ENCODE measurements around the gene PLAAT2.
"Not testable (repeated sequence)": the region's sequence is repeated elsewhere in the genome, so short reads cannot be mapped to it uniquely, and the experiment has no call there.

The PLAAT2 gene

DNA sequence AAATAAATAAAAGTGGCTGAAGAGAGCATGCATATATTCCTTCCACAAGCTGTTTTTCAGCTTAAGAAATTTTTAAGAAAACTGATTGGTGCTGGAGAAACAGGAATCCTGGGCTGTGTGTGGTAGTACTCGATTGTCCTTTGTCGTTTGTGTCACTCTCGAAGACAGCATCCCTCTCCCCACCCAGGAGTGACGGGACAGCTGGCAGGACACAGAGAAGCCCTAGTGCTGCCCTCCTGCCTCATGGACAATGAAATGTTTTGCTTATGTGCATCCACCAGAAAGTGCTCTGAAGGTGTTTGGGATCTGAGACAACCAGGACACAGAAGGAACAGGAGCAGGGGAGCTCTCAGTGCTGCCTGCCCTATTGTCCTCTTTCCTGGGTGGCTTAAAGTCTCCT, 13.8 kb downstream of the PLAAT2 start:
- no peak for DNase-seq (ENCODE audit: low read depth)

DNA sequence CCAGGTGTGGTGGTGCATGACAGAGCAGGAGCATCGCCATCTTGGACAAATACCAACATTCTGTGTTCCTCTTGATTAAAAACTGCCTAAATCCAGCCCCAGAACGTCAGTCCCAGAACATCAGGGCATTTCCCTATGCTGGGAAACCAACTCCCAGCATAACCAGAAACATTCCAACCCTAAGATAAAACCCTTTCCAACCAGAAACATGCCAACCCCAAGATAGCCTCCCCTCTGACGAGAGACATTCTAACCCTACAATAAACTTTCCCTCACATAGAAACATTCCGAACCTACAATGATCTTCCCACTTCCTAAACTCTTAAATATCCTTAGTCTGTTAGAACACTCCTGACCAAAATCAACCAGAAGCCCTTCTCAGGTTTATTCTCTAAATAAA, 15.0 kb downstream of the PLAAT2 start:
- no peak for DNase-seq (ENCODE audit: low read depth)

DNA sequence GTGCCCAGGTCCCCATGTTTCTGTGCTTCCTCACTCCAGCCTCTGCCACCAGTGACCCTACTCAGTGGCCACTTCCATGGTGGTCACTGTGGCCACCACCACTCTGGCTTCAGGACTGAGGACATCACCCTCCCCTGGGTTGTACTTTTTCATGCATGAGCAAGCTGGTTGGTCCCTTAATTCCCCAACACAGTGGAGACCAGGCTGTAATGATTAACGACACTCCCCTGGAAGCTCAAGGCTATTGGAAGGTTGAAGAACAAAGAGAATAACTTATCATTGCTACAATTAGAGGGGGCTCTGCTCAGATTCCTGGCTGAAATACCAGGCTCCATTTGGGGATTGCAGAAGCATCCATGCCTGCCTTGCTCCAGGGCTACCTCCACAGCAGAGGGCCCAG, 16.1 kb downstream of the PLAAT2 start:
- no peak for DNase-seq (ENCODE audit: low read depth)

DNA sequence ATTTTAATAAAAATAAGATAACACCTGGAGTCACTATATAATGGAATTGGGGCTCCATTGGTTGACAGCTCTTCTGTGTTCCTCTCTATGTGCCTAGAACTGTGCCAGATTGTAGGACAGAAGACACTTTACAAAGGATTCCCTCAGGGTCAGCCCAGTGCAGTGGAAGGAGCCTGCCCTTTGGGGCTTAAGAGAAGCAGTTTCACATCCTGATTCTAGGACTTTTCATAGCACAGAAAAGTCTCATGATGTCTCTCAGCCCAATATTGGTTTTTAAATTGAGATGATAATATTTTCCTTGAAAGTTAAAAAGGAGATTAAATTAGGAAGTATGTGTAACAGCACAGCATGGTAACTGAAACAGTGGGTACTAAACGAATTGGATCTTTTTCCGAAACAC, 19.5 kb downstream of the PLAAT2 start:
- no peak for DNase-seq (ENCODE audit: low read depth)

DNA sequence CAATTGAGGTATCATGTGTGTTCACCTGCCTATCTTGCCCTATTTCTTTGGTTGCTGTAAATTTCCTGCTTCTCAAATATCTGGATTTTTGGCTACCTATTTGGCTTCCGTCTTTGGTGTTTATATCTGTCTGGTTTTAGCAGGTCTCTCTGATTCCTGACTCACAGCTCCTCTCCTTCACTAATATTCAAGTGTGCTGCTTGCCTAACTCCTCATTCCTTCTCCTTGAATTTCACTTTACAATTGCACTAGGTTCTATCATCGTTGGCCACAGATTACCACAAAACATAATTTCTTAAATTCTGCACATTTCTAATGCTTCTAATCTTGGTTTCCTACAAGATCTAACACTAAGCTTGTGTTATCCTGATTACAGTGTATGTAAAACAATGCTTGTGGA, 20.7 kb downstream of the PLAAT2 start:
- not testable (repeated sequence) for DNase-seq (ENCODE audit: low read depth)

DNA sequence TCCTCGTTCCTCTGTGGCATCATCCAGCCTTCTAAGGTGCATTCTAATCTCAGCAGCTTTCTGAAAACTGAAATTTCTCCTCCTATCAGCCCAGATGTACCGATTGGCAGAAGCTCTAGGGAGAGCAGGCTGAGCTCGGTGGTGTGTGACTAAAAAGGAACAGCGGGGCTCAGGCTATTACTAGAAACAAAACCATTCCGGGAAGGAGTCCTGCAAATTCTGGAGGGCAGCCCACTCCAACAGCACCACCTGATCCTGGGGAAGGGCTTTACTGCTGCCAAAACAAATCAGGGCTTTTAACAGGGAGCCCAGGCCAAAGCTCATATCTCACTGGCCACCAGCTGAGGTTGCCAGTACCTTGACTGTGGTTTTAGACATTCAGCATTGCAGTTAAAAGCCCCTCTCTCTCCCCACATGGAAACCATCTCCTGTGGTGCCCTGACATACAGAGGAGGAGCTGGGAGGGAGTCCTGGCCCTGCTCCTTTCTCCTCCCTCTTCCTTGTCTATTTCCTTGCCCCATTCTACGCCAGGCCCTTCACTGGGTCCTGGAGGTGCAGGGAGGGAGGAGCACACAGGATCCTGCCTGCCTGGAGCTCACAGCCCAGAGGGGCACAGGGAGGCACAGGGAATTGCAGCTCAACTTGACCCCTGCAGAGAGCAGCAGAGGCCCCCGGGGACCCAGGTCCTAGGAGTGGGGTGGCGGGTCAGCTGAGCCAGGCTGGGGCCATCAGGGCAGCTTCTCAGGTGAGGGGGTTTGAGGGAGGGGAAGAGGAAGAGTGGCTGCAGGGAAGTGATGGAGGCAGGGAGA, 25.7 kb downstream of the PLAAT2 start:
- DNase-seq (ENCODE audit: low read depth) = no peak

DNA sequence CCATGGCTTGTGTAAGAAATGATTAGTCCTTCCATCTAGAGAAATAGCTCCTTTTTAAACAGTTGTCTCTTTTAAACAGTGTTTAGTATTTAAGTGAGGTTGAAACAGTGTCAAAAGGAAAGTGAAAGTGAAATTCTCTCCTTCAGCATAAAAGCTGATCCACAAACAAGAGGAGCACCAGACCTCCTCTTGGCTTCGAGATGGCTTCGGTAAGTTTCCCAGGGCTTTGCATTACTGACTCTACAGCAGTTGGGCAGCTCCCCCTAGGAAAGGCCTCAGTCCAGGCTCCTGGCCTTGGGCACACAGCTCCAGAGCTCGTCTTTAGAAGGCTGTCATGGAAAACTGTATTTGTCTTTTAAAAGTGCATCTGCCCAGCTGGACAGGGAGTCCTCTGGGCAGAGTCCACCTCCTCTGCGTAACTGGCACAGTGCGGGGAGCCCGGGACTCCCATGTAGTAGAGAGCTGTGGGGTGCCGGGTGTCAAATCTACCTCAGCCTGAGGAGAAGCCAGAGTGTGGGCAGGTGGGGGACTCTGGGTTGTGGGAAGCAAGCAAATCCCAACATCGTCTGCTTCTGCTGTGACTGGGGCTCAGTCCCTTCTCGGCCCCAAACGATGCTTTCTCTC, 26.4 kb downstream of the PLAAT2 start, which contains the start of gene PLAAT4:
PLAAT4 (plus strand) TSS at position 140 of the 624 bp plus-strand sequence; CDS start at position 201, 61 bp downstream.
- DNase-seq (ENCODE audit: low read depth) = peak; percentile 23

DNA sequence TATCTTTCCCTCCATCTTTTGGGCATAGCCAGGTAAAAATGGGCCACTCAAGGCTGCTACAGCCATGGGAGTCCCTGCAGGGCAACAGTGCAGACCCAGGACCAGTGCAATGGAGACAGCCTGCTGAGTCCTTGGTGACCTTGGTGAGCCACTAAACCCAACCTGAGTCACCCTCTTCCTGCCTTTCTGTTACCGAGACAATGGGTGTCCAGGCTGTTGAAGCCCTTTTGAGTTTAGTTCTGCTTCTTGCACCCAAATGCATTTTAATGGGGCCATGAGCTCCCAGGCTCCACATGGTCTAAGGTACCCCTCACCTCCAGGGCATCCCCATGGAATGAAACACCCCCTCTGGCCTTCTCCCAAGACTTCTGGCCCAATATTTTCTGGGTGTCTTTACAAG, 27.4 kb downstream of the PLAAT2 start:
- no peak for DNase-seq (ENCODE audit: low read depth)

DNA sequence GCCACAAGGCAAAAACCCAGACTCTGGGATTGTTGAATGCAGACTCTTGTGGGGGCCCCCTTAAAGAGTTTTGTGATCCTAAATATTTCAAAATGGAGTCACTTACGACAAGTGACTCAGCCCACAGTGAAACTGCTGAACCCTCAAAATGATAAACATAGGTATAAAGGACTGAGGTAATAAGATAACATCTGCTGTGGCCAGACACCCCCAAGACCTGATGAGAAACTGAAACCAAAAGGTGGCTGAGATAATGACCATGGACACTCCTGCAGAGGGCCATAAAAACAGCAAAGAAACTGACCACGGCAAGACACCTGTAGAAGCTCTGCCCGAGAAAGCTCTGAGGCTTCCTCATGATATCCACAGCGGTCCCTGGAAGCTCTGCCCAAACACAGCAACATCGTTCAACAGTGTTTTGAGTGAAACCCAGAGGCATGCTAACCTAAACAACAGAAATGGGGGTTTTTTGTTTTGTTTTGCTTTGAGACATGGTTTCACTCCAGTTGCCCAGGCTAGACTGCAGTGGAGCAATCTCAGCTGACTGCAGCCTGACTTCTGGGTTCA, 28.2 kb downstream of the PLAAT2 start:
- no peak for DNase-seq (ENCODE audit: low read depth)

DNA sequence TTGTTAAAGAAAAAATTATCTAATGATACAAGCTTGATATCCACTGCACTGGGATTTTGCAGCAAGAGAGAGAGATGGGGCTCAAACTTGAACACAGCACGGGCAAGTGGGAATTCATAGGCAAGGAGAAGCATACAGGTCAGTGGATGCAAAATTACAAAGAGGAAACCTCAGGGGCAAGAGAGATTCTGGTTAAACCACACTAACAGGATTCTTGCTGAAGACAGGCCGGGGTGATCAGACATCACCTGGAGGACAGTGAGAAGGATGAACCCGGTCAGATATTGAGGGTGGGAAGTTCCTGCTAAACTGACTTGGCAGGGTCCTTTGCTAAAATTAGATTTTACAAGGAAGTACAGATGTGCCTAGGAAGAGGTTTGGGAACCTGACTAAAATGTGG, 29.1 kb downstream of the PLAAT2 start:
- no peak for DNase-seq (ENCODE audit: low read depth)

DNA sequence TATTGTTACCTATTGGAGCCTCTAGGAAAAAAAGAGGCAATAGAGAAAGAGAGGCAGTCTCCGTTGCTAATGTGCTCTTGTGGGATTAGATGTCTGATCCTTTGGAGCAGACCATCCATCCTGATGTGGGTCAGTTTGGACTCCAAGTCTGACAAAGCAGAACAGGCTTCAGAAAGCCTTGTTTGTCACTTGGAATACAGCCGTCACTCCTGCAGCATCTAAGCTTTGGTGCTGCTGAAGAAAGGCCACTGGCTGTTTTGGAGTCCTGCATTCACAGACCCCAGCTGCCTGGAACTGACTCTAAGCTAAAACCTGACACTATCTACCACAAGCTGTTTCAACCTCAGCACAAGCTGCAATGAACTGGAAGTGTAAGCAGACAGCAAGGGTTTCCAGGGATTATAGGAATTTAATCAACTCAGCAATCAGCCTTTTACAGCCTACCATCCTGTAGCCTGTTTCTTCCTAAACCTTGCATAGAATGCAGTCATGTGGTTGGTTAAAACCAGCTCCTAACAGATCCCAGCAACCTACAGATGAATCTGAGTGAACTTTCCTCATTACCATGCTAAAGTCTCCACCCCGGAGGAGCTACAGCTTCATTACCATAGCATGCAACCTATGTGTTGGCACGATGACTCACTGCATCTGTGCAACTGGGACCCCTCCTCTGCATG, 30.2 kb downstream of the PLAAT2 start:
- no peak for DNase-seq (ENCODE audit: low read depth)

DNA sequence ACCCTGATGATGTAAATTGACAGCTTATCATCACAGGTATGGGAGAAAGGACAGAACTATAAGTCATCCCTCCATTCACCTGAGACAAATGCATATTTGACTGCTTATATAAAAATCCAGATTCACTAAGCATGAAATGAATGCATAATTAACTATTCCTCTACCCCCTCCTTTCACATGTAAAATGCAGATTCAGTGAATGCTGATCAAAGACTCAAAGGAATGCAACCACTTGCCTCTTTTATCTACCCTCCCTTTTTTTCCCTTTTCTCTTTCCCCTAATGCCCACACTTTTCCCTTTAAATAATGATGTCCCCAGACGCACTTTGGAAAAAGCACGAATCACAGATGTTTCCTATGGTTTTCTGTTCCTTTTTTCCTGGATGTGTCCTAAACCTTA, 31.1 kb downstream of the PLAAT2 start:
- no peak for DNase-seq (ENCODE audit: low read depth)

DNA sequence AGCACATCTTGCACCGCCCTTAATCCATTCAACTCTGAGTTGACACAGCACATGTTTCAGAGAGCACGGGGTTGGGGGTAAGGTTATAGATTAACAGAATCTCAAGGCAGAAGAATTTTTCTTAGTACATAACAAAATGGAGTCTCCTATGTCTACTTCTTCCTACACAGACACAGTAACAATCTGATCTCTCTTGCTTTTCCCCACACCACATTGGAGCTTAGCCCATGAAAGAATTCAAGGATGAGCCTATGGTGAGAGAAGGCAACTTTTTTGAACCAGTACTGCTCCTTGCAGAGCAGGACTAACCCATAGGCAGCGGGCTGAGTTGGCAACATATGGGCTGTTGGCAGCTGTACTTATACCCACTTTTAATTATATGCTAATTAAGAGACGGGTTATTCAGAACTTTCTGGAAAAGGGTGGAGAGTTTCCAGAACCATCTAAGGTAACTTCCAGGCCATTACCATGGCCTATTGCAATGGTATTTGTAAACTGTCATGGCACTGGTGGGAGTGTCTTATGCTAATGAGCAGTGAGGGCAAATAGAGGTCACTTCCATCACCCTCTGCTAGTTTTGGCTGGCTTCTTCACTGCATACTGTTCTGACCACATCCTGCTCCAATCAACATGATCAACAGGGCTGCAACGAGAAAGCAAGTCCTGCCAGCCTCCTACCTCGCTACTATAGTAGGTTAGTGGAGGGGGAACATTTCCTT, 31.9 kb downstream of the PLAAT2 start:
- DNase-seq (ENCODE audit: low read depth) = peak; percentile 80

DNA sequence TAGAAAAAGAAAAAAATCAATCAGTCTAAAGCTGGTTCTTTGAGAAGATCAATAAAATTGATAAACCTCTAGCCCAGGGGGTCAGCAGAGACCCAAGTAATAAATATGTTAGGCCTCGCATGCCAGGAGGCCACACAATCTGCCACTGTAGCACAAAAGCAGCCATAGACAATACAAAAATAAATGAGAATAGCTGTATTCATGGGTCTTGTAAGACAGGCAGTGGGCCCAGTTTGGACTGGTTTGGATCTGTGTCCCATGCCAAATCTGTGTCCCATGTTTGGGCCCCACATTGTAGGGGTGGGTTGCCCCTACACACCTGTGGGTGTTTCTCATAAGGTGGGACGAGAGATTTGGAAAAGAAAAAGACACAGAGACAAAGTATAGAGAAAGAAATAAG, 33.2 kb downstream of the PLAAT2 start:
- DNase-seq (ENCODE audit: low read depth) = no peak

DNA sequence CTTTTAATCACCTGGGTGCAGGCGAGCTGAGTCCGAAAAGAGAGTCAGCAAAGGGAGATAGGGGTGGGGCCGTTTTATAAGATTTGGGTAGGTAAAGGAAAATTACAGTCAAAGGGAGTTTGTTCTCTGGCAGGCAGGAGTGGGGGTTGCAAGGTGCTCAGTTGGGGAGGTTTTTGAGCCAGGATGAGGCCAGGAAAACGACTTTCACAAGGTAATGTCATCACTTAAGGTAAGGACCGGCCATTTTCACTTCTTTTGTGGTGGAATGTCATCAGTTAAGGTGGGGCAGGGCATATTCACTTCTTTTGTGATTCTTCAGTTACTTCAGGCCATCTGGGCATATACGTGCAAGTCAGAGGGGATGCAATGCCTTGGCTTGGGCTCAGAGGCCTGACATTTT, 33.8 kb downstream of the PLAAT2 start:
- not testable (repeated sequence) for DNase-seq (ENCODE audit: low read depth)

DNA sequence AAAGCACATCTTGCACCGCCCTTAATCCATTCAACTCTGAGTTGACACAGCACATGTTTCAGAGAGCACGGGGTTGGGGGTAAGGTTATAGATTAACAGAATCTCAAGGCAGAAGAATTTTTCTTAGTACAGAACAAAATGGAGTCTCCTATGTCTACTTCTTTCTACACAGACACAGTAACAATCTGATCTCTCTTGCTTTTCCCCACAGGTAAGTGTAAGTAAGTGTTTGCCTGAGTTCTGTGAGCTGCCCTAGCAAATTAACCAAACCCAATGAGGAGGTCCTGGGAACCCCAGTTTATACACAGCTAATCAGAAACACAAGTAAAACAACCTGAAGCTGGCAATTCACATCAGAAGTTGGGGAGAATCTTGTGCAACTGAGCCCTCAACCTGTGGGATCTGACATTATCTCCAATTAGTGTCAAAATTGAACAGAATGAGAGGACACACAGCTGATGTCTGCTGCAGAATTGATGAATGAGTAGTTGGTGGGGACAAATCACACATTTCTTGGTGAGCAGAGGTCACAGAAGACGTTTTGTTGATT, 34.4 kb downstream of the PLAAT2 start:
- not testable (repeated sequence) for DNase-seq (ENCODE audit: low read depth)

DNA sequence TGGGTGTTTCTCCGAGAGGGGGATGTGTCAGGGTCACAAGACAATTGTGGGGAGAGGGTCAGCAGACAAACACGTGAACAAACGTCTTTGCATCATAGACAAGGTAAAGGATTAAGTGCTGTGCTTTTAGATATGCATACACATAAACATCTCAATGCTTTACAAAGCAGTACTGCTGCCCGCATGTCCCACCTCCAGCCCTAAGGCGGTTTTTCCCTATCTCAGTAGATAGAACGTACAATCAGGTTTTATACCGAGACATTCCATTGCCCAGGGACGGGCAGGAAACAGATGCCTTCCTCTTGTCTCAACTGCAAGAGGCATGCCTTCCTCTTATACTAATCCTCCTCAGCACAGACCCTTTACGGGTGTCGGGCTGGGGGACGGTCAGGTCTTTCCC, 35.0 kb downstream of the PLAAT2 start:
- not testable (repeated sequence) for DNase-seq (ENCODE audit: low read depth)

DNA sequence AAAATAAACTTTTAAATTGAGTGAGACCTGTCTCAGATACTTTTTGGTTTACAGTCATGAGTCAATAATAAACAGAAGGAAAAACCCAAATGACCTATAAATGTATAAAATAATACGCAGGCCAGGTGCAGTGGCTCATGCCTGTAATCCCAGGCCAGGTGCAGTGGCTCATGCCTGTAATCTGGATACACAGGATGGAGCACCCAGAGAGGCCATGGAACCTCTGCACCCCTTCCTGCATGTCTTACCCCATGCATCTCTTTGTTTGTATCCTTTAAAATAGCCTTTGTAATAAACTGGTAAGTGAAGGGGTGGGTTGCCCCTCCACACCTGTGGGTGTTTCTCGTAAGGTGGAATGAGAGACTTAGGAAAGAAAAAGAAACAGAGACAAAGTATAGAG, 35.5 kb downstream of the PLAAT2 start:
- no peak for DNase-seq (ENCODE audit: low read depth)

DNA sequence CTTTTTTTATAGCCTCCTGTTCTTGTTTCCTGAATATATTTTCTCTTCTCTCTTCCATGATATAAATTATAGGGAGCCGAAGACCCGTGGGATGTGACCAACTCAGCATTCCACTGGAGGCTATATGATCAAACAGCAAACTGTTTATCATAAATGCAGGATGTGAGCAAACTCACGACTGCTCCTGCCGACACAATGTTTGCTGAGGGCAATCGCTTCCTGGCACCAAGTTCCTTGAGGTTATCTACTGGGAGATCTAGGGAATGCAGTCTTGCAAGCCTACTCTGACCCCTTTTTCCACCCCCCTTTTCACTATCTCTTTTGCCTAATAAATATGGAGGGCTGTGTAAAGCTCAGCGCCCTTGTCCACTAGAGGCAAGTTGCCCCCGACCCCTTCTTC, 40.0 kb downstream of the PLAAT2 start:
- DNase-seq (ENCODE audit: low read depth) = no peak

DNA sequence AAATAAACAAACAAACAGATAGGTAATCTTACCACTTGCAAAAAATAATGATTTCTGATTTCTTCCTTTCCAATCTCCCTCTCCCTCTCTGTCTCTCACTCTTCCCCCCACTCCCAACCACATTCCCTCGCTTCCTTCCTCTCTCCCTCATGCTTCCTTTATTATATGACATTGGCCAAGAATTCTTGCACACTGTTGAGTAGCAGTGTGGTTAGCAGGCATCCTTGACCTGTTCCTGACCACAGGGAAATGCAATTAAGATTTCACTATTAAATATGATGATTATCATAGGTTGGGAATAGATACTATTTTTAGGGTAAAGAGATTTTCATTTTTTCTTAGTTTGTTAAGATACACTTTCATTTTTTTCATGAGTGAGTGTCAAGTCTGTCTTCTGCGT, 41.3 kb downstream of the PLAAT2 start:
- no peak for DNase-seq (ENCODE audit: low read depth)

DNA sequence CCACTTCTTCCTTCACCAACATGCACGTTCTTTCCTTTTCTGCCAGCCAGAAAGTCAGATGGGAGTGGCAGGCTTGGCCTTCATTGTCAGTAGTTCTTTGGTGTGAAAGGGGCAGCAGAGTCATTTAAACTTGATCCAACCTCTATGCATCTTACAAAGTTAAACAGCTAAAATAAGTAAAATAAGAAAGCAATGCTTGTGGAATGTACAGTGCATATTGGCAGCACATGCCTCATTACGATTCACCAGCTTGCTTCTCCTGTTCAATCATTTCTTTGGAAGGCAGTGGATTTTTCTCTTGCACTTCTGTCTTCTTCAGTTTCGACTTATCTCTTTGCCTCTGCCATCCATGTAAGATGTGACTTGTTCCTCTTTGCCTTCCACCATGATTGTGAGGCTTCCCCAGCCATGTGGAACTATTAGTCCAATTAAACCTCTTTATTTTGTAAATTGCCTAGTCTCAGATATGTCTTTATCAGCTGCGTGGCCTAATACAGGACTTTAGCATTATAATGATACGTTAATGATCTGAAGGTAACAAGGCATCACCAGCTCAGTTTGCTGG, 42.5 kb downstream of the PLAAT2 start:
- no peak for DNase-seq (ENCODE audit: low read depth)

Measured in GM04503 (cell line).